Skeletal muscle cell (primary cell): Measurements from ENCODE around the gene CCDC81.

Source experiments
- DNase-seq: peaks from one replicate; pipeline ENCODE4 v3.0.0-alpha.2; 2010; ENCODE audit warnings: low read depth
- H3K4me3 ChIP-seq: 2 replicates; pipeline ENCODE4 v1.5.1; 2011; ENCODE audit warnings: low read depth, mild to moderate bottlenecking, control low read depth, low read length, moderate library complexity

Gene CCDC81

DNA sequence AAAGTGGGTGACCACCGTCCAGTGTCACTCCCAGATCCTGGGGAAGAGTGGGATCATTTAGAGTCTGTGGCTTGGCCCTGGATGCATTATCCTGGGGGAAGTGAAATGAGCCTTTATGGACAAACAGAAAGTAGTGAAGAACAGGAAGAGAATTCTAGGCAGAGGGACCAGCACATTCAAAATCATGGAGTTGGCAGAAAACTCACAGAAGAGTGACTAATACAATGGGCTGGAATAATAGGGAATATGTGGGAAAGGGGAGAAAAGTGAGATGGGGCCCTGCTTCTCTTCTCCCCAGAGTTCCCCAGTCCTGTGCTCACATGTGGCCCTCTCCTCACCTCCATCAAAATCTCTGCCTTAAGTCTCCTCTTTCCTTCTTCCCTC lies 84.3 kb downstream of the CCDC81 start:
- no peak for DNase-seq
- no peak overlapping the region for H3K4me3 ChIP-seq

DNA sequence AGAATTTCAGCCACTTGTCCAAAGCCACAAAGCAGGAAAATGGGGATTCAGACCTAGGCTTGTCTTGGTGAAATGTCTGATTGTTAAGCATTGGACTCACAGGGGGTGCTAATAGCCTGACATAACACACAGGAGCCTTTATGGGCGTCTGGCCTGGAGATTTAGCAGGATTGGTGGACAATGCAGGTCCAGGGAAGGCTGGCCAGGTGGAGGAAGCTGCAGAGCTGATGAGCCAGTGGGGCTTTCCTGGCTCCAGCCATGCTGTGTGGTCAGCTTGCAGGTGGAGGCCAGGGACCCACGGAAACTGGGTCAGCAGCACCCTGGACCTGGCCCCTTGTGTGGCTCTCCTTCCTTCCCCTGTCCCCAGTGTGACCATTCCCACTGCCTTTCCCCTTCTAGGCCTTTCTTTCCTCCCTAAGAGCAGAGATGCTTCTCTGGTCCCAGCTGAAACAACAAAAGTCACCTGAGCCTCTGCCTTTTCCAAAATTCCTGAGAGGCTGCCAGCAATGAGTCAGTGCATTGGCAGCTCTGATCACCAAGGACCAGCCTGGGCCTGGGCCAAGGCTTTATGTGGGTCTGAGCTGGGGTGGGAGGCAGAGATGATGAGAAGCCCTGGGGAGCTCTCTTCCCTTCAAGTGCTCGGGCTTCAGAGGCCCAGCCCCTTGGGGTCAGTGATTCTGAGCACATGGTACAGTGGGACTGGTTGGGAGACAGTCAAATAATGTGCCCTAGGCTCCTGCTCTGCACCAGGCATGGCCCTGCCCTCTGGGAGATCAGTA lies 85.2 kb downstream of the CCDC81 start:
- DNase-seq = peak; percentile 88
- no peak overlapping the region for H3K4me3 ChIP-seq

GRCh38 chr11:86460461-86461385 lies 86.0 kb downstream of the CCDC81 start:
- no peak overlapping the region for H3K4me3 ChIP-seq
- no peak for DNase-seq

DNA sequence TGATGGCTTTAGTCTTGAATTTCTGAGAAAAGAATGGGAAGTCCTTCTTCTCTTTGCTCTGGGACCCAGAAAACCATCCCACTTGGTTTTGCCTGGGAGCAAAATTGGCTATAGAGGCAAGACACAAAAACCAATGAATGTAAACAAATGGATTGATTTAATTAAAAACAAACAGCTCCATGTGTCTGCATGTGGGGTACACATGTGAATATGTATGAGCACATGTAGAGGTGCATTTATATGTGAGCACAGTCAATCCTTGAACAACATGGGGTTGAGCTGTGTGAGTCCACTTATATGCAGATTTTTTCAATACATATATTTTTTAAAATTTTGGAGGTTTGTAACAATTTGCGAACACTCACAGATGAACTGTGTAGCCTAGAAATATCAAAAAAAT lies 87.2 kb downstream of the CCDC81 start:
- no peak for DNase-seq
- no peak overlapping the region for H3K4me3 ChIP-seq

DNA sequence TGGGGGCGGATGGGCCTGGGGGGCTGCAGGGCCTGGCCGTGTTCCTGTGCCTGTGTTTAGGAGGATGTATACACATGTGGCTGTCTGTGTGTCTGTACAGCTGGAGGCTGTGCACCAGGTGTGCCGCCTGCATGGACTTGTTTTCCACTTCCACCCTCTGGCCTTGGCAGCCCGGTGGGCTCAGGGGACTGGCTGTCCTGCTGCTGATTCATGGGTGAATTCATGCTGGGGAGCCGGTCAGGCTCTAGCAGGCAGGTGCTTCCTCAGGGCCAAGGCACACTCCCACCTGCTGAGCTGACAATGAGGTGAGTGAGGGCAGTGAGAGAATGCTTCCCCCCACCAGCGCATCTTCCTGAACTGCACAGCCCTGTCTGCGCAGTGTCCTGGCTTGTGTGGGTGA lies 88.4 kb downstream of the CCDC81 start:
- H3K4me3 ChIP-seq = no peak overlapping the region
- no peak for DNase-seq

- H3K4me3 ChIP-seq = no peak overlapping the region
- no peak for DNase-seq
These were observed 89.3 kb downstream of the CCDC81 start for GRCh38 chr11:86463955-86464354.

- DNase-seq = no peak
- no peak overlapping the region for H3K4me3 ChIP-seq
These were observed 90.0 kb downstream of the CCDC81 start for GRCh38 chr11:86464509-86465221.

DNA sequence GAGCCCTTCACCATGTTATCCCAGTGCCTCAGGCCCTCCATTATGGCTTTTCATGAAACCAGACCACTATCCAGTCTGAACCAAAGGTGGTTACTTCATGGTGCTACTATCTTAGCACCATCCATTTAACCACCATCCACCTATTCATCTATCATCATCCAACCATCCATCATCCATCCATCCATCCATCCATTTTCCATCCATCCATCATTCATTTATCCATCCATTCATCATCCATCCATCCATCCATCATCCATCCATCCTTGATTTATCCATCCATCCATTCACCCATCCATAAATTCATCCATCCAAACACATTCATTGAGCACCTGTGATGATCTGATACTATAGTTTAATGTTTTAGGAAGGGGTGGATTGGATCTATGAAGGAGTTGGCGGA lies 93.5 kb downstream of the CCDC81 start:
- H3K4me3 ChIP-seq = no peak overlapping the region
- DNase-seq = no peak

DNA sequence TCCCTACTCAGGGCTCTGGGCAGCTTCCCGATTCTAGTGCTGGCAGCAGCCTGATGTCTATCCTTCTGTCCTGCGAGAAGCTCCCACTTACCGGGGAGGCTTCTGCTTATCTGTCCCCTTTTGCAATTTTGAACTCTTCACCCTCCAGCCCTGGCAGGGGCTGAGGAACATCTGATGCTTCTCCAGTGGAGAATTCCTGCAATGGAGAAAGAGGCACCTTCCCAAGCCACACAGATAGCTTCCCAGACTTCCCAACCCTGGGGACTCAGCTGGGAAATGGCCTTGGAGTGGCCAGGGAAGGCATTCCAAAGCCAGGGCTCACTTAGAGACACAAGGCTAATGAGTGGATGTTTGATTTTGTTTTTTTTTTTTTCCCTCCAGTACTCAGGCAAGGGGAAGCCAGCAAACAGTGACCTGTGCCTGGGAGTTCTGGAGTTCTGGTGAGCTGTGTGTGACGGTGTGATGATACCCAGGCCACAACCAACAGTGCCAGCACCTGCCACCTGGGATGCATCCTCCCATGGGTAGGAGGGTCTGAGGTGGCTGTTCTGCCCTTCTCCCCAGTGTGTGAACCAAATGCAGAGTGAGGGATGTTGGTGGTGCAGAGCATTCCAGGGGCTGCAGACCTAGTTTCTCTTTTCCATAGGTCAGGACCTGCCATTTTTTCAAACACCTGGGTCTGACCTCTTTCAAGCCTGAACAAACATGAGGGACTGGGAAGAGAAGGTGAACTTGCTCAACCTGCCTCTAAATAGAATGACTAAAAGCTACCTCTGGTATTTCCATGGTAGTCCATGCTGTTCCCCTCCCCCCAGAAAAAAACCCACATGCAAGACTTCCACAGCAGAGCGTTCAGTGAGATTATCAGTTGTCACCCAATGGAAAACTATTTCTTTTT lies 95.1 kb downstream of the CCDC81 start:
- H3K4me3 ChIP-seq = no peak overlapping the region
- DNase-seq = no peak
